HEK293 (cell line): Measurements from ENCODE around the gene TNFRSF25.

Experiments used
- SETDB1 ChIP-seq: IDR thresholded peaks from one replicate; pipeline ENCODE4 v1.6.1; 2017; ENCODE audit warnings: mild to moderate bottlenecking, low read length, moderate library complexity, mixed read lengths; ENCODE audit not compliant: insufficient read length
- ZNF112 ChIP-seq: fragments of 450-650 bp; formaldehyde crosslinking; IDR thresholded peaks from 2 replicates; pipeline ENCODE4 v1.5.0; 2017; ENCODE audit warnings: missing biosample characterization, missing genetic modification characterization
- ZNF274 ChIP-seq, 2 experiments: fragments of 200-500 bp in 1 of 2; fragments of 450-650 bp in 1 of 2; sonication (Bioruptor generic) in 1 of 2; formaldehyde crosslinking in 1 of 2; IDR thresholded peaks; 2 replicates each; pipeline versions ENCODE4 v1.5.1 to v1.6.1; 2014 to 2016; ENCODE audit warnings: borderline replicate concordance in 1 of 2, inconsistent platforms in 1 of 2, low read length in 1 of 2, missing biosample characterization in 1 of 2, missing genetic modification characterization in 1 of 2
- ZNF433 ChIP-seq: fragments of 450-650 bp; formaldehyde crosslinking; IDR thresholded peaks from 2 replicates; pipeline ENCODE4 v1.5.1; 2016; ENCODE audit warnings: missing biosample characterization, missing genetic modification characterization, low read depth
- TF ChIP-seq, protein P1 (sequence below): fragments of 450-650 bp; formaldehyde crosslinking; IDR thresholded peaks from 2 replicates; pipeline ENCODE4 v1.5.1; 2016; ENCODE audit warnings: missing biosample characterization, missing genetic modification characterization, low read depth
- TF ChIP-seq, protein P2 (sequence below): fragments of 450-650 bp; formaldehyde crosslinking; IDR thresholded peaks from 2 replicates; pipeline ENCODE4 v1.5.1; 2016; ENCODE audit warnings: missing biosample characterization, missing genetic modification characterization

DNA sequence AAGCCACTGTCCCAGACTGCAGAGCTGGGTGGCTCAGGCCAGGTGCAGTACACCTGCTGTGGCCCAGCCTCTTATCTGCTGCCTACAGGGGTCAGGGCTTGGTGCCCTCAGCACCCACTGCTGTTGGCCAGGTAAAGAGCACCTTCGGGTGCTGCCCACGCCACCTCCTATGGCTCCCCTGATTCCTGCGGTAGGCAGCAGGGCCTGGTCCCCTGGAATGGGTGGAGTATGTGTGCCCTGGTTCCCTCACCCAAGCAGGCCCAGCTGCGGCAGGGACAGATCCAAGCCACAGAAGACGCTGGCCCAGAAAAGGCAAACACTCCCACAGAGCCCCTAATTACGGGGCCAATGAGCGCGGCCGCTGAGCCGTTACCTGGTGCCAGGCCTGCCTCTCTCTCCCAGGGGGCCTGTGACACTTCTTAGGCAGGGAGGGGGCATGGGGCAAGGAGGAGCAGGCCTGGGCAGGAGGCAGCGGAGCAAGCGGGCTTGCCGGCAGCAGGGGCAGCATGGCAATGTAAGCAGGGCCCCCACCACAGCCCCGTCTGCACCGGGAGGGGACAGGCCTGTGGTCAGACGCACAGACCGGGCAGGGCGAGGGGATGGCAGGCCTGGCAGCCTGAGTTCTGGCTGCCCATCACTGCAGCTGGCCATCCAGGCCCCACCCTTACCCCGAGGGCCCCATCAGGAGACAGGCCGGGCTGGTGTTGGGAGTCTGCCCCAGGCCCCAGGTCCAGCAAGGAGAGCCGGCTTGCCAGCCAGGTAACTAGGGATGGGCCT lies 22.4 kb downstream of the TNFRSF25 start:
- TF ChIP-seq, protein P1, sequence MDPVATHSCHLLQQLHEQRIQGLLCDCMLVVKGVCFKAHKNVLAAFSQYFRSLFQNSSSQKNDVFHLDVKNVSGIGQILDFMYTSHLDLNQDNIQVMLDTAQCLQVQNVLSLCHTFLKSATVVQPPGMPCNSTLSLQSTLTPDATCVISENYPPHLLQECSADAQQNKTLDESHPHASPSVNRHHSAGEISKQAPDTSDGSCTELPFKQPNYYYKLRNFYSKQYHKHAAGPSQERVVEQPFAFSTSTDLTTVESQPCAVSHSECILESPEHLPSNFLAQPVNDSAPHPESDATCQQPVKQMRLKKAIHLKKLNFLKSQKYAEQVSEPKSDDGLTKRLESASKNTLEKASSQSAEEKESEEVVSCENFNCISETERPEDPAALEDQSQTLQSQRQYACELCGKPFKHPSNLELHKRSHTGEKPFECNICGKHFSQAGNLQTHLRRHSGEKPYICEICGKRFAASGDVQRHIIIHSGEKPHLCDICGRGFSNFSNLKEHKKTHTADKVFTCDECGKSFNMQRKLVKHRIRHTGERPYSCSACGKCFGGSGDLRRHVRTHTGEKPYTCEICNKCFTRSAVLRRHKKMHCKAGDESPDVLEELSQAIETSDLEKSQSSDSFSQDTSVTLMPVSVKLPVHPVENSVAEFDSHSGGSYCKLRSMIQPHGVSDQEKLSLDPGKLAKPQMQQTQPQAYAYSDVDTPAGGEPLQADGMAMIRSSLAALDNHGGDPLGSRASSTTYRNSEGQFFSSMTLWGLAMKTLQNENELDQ (tag by site-specific recombination), result no peak
- TF ChIP-seq, protein P2, sequence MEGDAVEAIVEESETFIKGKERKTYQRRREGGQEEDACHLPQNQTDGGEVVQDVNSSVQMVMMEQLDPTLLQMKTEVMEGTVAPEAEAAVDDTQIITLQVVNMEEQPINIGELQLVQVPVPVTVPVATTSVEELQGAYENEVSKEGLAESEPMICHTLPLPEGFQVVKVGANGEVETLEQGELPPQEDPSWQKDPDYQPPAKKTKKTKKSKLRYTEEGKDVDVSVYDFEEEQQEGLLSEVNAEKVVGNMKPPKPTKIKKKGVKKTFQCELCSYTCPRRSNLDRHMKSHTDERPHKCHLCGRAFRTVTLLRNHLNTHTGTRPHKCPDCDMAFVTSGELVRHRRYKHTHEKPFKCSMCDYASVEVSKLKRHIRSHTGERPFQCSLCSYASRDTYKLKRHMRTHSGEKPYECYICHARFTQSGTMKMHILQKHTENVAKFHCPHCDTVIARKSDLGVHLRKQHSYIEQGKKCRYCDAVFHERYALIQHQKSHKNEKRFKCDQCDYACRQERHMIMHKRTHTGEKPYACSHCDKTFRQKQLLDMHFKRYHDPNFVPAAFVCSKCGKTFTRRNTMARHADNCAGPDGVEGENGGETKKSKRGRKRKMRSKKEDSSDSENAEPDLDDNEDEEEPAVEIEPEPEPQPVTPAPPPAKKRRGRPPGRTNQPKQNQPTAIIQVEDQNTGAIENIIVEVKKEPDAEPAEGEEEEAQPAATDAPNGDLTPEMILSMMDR (tag by site-specific recombination), result no peak
- TF ChIP-seq ZNF433 (no peak), ZNF274 (IDR thresholded peaks at IDR 0.05; ENCODE audit: low read length) (no peak), ZNF274 (tag by site-specific recombination; IDR thresholded peaks at IDR 0.05; ENCODE audit: borderline replicate concordance) (no peak), ZNF112 (no peak), SETDB1 (no peak)
